Activated CD4-positive, alpha-beta T cell treated with anti-CD3 and anti-CD28 coated beads for 36 hours (primary cell): ENCODE data around the gene FBXL3. TPM values are rescaled to one million over a fixed set of nuclear protein-coding genes. Genes with fewer than 3 reads are reported as not detected.
"Not testable (repeated sequence)": the region's sequence is repeated elsewhere in the genome, so short reads cannot be mapped to it uniquely, and the experiment has no call there.

ENCODE experiments used
- ATAC-seq: fragments of 200-7000 bp; cut with Tn5 transposase; one replicate; pipeline ENCODE4 v1.10.0; 2021; ENCODE audit warnings: mild to moderate bottlenecking, moderate library complexity
- CTCF ChIA-PET: fragments of 350-600 bp; sonication (Branson Sonifier 250); formaldehyde crosslinking; loops from one replicate; lab custom pipeline; 2021; ENCODE audit warnings: antibody characterized with exemption; lab: Charles Lee
- POLR2A ChIA-PET: fragments of 350-600 bp; sonication (Branson Sonifier 250); formaldehyde crosslinking; loops from one replicate; lab custom pipeline; 2021; ENCODE audit warnings: antibody characterized with exemption, inconsistent platforms; lab: Charles Lee
- DNase-seq: peaks from one replicate; pipeline ENCODE4 v3.0.0-alpha.2; 2020
- H3K27ac Mint-ChIP-seq: one replicate; pipeline ENCODE4 v1.8.0; 2021; ENCODE audit warnings: mixed read lengths
- H3K27me3 Mint-ChIP-seq: one replicate; pipeline ENCODE4 v1.8.0; 2021; ENCODE audit warnings: mixed read lengths
- H3K36me3 Mint-ChIP-seq: one replicate; pipeline ENCODE4 v1.8.0; 2021; ENCODE audit warnings: low read depth, mixed read lengths
- H3K4me1 Mint-ChIP-seq: one replicate; pipeline ENCODE4 v1.8.0; 2021; ENCODE audit warnings: mixed read lengths
- H3K4me3 Mint-ChIP-seq: one replicate; pipeline ENCODE4 v1.8.0; 2021; ENCODE audit warnings: mild to moderate bottlenecking, moderate library complexity, mixed read lengths
- H3K9me3 Mint-ChIP-seq: one replicate; pipeline ENCODE4 v1.8.0; 2021; ENCODE audit warnings: low read depth, mixed read lengths
- intact Hi-C, 2 experiments: fragments of 100-400 bp; cut with DNase I in 1 of 2; cut with micrococcal nuclease in 1 of 2; formaldehyde crosslinking; loops; one replicate each; pipeline versions ENCODE4 v1.14.2 to v1.15.1; 2022 to 2024; cut with DNase I, micrococcal nuclease
- total RNA-seq, 2 experiments: library from RNA; stranded (reverse); gene quantifications; one replicate each; pipeline ENCODE4 v1.2.3, GENCODE V29; 2021

Gene FBXL3
- total RNA-seq, 2 experiments from 2014 or later = 28.4 to 31.6 TPM

GRCh38 chr13:77028202-77028601 lies 1.2 kb upstream of the FBXL3 start:
- Mint-ChIP-seq H3K9me3 (no peaks in the 10 kb centered on the region), H3K36me3 (peaks cover 8% of the 10 kb centered on the region), H3K27me3 (peaks cover 2% of the 10 kb centered on the region), H3K27ac (peak overlapping the region; percentile 49), H3K4me3 (peak overlapping the region; percentile 82), H3K4me1 (peaks cover 35% of the 10 kb centered on the region)
- ChIA-PET POLR2A (interaction anchor here (0.6 kb wide), 1 partner anchor 123 kb away, joined by 3 read pairs; no protein-coding TSS in a partner anchor), CTCF (interaction anchor here (0.6 to 0.7 kb wide), 2 partner anchors 18 to 71 kb away, joined by 3 to 5 read pairs; no protein-coding TSS in a partner anchor)
- ATAC-seq (no peak), DNase-seq (no peak)
- intact Hi-C loops = loop anchor here (5.0 to 10.0 kb wide), 4 partner anchors 299 to 1701 kb away; partner anchors contain the start of gene MYCBP2 (in 1 of the 2)

- intact Hi-C loops = loop anchor here (1.0 to 10.0 kb wide), 8 partner anchors 142 to 1699 kb away; partner anchors contain the start of gene MYCBP2 (in 2 of the 2)
- DNase-seq (peak; percentile 86), ATAC-seq (peak; percentile 63)
- Mint-ChIP-seq H3K36me3 (peaks cover 20% of the 10 kb centered on the region), H3K4me3 (peak overlapping the region; percentile 92), H3K4me1 (peaks cover 51% of the 10 kb centered on the region), H3K27ac (peak overlapping the region; percentile 96), H3K27me3 (peaks cover 2% of the 10 kb centered on the region), H3K9me3 (no peaks in the 10 kb centered on the region)
- ChIA-PET CTCF (interaction anchor here (0.7 to 2.5 kb wide), 7 partner anchors 9 to 452 kb away, joined by 3 to 9 read pairs (median 5); no protein-coding TSS in a partner anchor), POLR2A (interaction anchor here (0.5 to 2.8 kb wide), 8 partner anchors 9 to 452 kb away, joined by 3 to 10 read pairs (median 4); no protein-coding TSS in a partner anchor)
These were observed 601 bp downstream of the FBXL3 start for GRCh38 chr13:77026255-77026860.

GRCh38 chr13:77022341-77022740 lies 4.6 kb downstream of the FBXL3 start:
- DNase-seq (no peak), ATAC-seq (no peak)
- ChIA-PET CTCF (interaction anchor here (0.6 to 0.8 kb wide), 2 partner anchors 29 to 96 kb away, joined by 3 read pairs; no protein-coding TSS in a partner anchor), POLR2A (interaction anchor here (0.6 kb wide), 1 partner anchor 751 kb away, joined by 3 read pairs; no protein-coding TSS in a partner anchor)
- Mint-ChIP-seq H3K4me1 (peaks cover 65% of the 10 kb centered on the region), H3K27ac (peak overlapping the region; percentile 76), H3K36me3 (peaks cover 33% of the 10 kb centered on the region), H3K27me3 (no peaks in the 10 kb centered on the region), H3K4me3 (no peak overlapping the region), H3K9me3 (no peaks in the 10 kb centered on the region)
- intact Hi-C loops = loop anchor here in 1 of 2 experiments (10.0 kb wide), 1 partner anchor 712 kb away; no protein-coding TSS in a partner anchor

- ChIA-PET POLR2A (no interaction called here), CTCF (interaction anchor here (0.9 kb wide), 1 partner anchor 13 kb away, joined by 3 read pairs; no protein-coding TSS in a partner anchor)
- intact Hi-C loops = loop anchor here in 1 of 2 experiments (10.0 kb wide), 1 partner anchor 715 kb away; no protein-coding TSS in a partner anchor
- Mint-ChIP-seq H3K27me3 (no peaks in the 10 kb centered on the region), H3K4me3 (no peak overlapping the region), H3K9me3 (no peaks in the 10 kb centered on the region), H3K4me1 (peaks cover 68% of the 10 kb centered on the region), H3K36me3 (peaks cover 46% of the 10 kb centered on the region), H3K27ac (no peak overlapping the region)
- no peak for ATAC-seq
- DNase-seq = no peak
These were observed 7.2 kb downstream of the FBXL3 start for GRCh38 chr13:77019756-77020155.

GRCh38 chr13:77016888-77017623 lies 9.9 kb downstream of the FBXL3 start:
- no peaks in the 10 kb centered on the region for H3K9me3 Mint-ChIP-seq
- peaks cover 55% of the 10 kb centered on the region for H3K4me1 Mint-ChIP-seq
- H3K4me3 Mint-ChIP-seq = no peak overlapping the region
- H3K36me3 Mint-ChIP-seq = peaks cover 52% of the 10 kb centered on the region
- ChIA-PET CTCF (interaction anchor here (0.8 to 3.6 kb wide), 8 partner anchors 9 to 37 kb away, joined by 3 to 11 read pairs (median 4); no protein-coding TSS in a partner anchor), POLR2A (interaction anchor here (1.4 kb wide), 1 partner anchor 8 kb away, joined by 6 read pairs; no protein-coding TSS in a partner anchor)
- no peak for ATAC-seq
- H3K27ac Mint-ChIP-seq = no peak overlapping the region
- H3K27me3 Mint-ChIP-seq = no peaks in the 10 kb centered on the region
- DNase-seq = no peak
- intact Hi-C loops = no loop called here

GRCh38 chr13:77016251-77016812 lies 10.6 kb downstream of the FBXL3 start:
- Mint-ChIP-seq H3K4me1 (peaks cover 48% of the 10 kb centered on the region), H3K27ac (no peak overlapping the region), H3K36me3 (peaks cover 54% of the 10 kb centered on the region), H3K9me3 (no peaks in the 10 kb centered on the region), H3K27me3 (no peaks in the 10 kb centered on the region), H3K4me3 (no peak overlapping the region)
- CTCF ChIA-PET = interaction anchor here (0.8 to 3.6 kb wide), 7 partner anchors 9 to 36 kb away, joined by 3 to 10 read pairs (median 4); no protein-coding TSS in a partner anchor
- POLR2A ChIA-PET = interaction anchor here (1.4 kb wide), 1 partner anchor 9 kb away, joined by 6 read pairs; no protein-coding TSS in a partner anchor
- DNase-seq = no peak
- no peak for ATAC-seq
- intact Hi-C loops = no loop called here

- ChIA-PET POLR2A (no interaction called here), CTCF (interaction anchor here (1.2 to 3.6 kb wide), 3 partner anchors 10 to 27 kb away, joined by 3 to 10 read pairs (median 5); no protein-coding TSS in a partner anchor)
- Mint-ChIP-seq H3K36me3 (peaks cover 60% of the 10 kb centered on the region), H3K4me3 (no peak overlapping the region), H3K9me3 (no peaks in the 10 kb centered on the region), H3K27ac (no peak overlapping the region), H3K4me1 (peaks cover 40% of the 10 kb centered on the region), H3K27me3 (no peaks in the 10 kb centered on the region)
- intact Hi-C loops = no loop called here
- ATAC-seq (no peak), DNase-seq (no peak)
These were observed 11.9 kb downstream of the FBXL3 start for GRCh38 chr13:77014906-77015685.

GRCh38 chr13:77013853-77014542 lies 13.0 kb downstream of the FBXL3 start:
- ChIA-PET POLR2A (no interaction called here), CTCF (interaction anchor here (0.8 to 3.6 kb wide), 6 partner anchors 11 to 76 kb away, joined by 3 to 10 read pairs (median 4); no protein-coding TSS in a partner anchor)
- Mint-ChIP-seq H3K27ac (peak overlapping the region; percentile 7), H3K9me3 (no peaks in the 10 kb centered on the region), H3K4me1 (peaks cover 42% of the 10 kb centered on the region), H3K36me3 (peaks cover 66% of the 10 kb centered on the region), H3K4me3 (no peak overlapping the region), H3K27me3 (no peaks in the 10 kb centered on the region)
- intact Hi-C loops = no loop called here
- DNase-seq = no peak
- ATAC-seq = no peak

- DNase-seq, ATAC-seq, H3K9me3 Mint-ChIP-seq, H3K27ac Mint-ChIP-seq, POLR2A ChIA-PET, H3K4me3 Mint-ChIP-seq, H3K27me3 Mint-ChIP-seq: not testable (repeated sequence)
- CTCF ChIA-PET = interaction anchor here (0.6 to 1.3 kb wide), 2 partner anchors 11 to 55 kb away, joined by 3 to 5 read pairs; no protein-coding TSS in a partner anchor
- intact Hi-C loops = loop anchor here (1.0 to 2.0 kb wide), 3 partner anchors 15 to 18 kb away; partner anchors contain the start of gene CLN5 (in 1 of the 2)
- Mint-ChIP-seq H3K4me1 (peaks cover 38% of the 10 kb centered on the region), H3K36me3 (peaks cover 59% of the 10 kb centered on the region)
These were observed 17.2 kb downstream of the FBXL3 start for GRCh38 chr13:77009719-77010118.
